GM12878 (cell line): Measurements from ENCODE around the gene EPN3. TPM values are rescaled to one million over a fixed set of nuclear protein-coding genes. Genes with fewer than 3 reads are reported as not detected.

Source experiments
- ATAC-seq: fragments of 200-7000 bp; cut with Tn5 transposase; 3 replicates; pipeline ENCODE4 v1.9.1; 2020; ENCODE audit warnings: mild to moderate bottlenecking, moderate library complexity
- BruUV-seq: library from RNA; stranded (reverse); fragments of 400-500 nt; replicated peaks from 2 replicates; lab custom pipeline; 2021; lab: Mats Ljungman, UMichigan
- CTCF ChIA-PET: fragments of 300-600 bp; sonication (Branson Sonifier 250); formaldehyde crosslinking; extraction: SDS; loops from one replicate; lab custom pipeline; 2021; ENCODE audit warnings: inconsistent platforms; lab: Yijun Ruan, JAX
- POLR2A ChIA-PET: fragments of 350-600 bp; formaldehyde crosslinking; extraction: SDS; loops from one replicate; lab custom pipeline; 2021; ENCODE audit warnings: inconsistent platforms; lab: Charles Lee
- RAD21 ChIA-PET: fragments of 300-600 bp; sonication (Branson Sonifier 250); formaldehyde crosslinking; loops from one replicate; lab custom pipeline; 2023; ENCODE audit warnings: antibody characterized with exemption; ENCODE audit not compliant: unreplicated experiment; lab: Charles Lee
- SMC1A ChIA-PET: fragments of 300-600 bp; sonication (Branson Sonifier 250); formaldehyde crosslinking; loops from one replicate; lab custom pipeline; 2023; ENCODE audit not compliant: unreplicated experiment, uncharacterized antibody; lab: Charles Lee
- DNase-seq: peaks from one replicate; pipeline ENCODE4 v3.0.0-alpha.2; 2011; ENCODE audit warnings: low read depth, low spot score
- FAIRE-seq: peaks from 3 replicates; lab custom pipeline; 2011; peaks lifted over from hg19 to GRCh38; lab: Jason Lieb, UNC
- H2AFZ ChIP-seq: 2 replicates; pipeline ENCODE4 v1.6.0; 2011; ENCODE audit warnings: low read depth, low read length, control low read depth; ENCODE audit not compliant: control insufficient read depth
- H3K27ac ChIP-seq: 2 replicates; pipeline ENCODE4 v1.5.1; 2011; ENCODE audit warnings: control low read depth; ENCODE audit not compliant: control insufficient read depth, insufficient read depth
- H3K27me3 ChIP-seq, 2 experiments: replicated peaks in 1 of 2; 2 replicates each; pipeline versions ENCODE4 v1.6.0 to v1.6.1; 2011; ENCODE audit warnings: low read length in 1 of 2; ENCODE audit not compliant: control insufficient read depth in 2 of 2, insufficient read depth in 2 of 2
- H3K36me3 ChIP-seq, 2 experiments: 2 replicates each; pipeline ENCODE4 v1.5.1; 2011; ENCODE audit warnings: low read length in 1 of 2; ENCODE audit not compliant: control insufficient read depth in 2 of 2, insufficient read depth in 2 of 2
- H3K4me1 ChIP-seq: 2 replicates; pipeline ENCODE4 v1.6.1; 2011; ENCODE audit warnings: mild to moderate bottlenecking, low read length, moderate library complexity, mixed read lengths; ENCODE audit not compliant: control insufficient read depth, insufficient read depth
- H3K4me2 ChIP-seq: 2 replicates; pipeline ENCODE4 v1.6.0; 2011; ENCODE audit warnings: control low read depth; ENCODE audit not compliant: control insufficient read depth, insufficient read depth
- H3K4me3 ChIP-seq: fragments of 200-600 bp; sonication (generic); 2 replicates; pipeline ENCODE4 v1.5.1; 2016
- H3K79me2 ChIP-seq: 2 replicates; pipeline ENCODE4 v1.6.0; 2011; ENCODE audit warnings: low read length; ENCODE audit not compliant: control insufficient read depth, insufficient read depth
- H3K9ac ChIP-seq: 2 replicates; pipeline ENCODE4 v1.8.0; 2011; ENCODE audit warnings: low read length, control low read depth, mixed read lengths; ENCODE audit not compliant: control insufficient read depth, insufficient read depth
- H3K9me3 ChIP-seq: replicated peaks from 3 replicates; pipeline ENCODE4 v1.5.1; 2011; ENCODE audit warnings: mild to moderate bottlenecking, low read length; ENCODE audit not compliant: control insufficient read depth, insufficient read depth
- H4K20me1 ChIP-seq: 2 replicates; pipeline ENCODE4 v1.6.0; 2011; ENCODE audit not compliant: control insufficient read depth, insufficient read depth
- BACH1 ChIP-seq: fragments of 450-650 bp; IDR thresholded peaks from 2 replicates; pipeline ENCODE4 v1.6.1; 2017; ENCODE audit warnings: mild to moderate bottlenecking, borderline replicate concordance
- CBX3 ChIP-seq: fragments of 200-600 bp; sonication (generic); IDR thresholded peaks from 2 replicates; pipeline ENCODE4 v1.6.1; 2016; ENCODE audit warnings: low read depth, borderline replicate concordance
- LARP7 ChIP-seq: fragments of 450-650 bp; IDR thresholded peaks from 2 replicates; pipeline ENCODE4 v1.6.1; 2017; ENCODE audit warnings: mild to moderate bottlenecking
- NRF1 ChIP-seq: conservative IDR thresholded peaks from 2 replicates; pipeline ENCODE4 v1.6.1; 2011; ENCODE audit warnings: mild to moderate bottlenecking, low read depth, low read length, improper control_type of control experiment
- RAD51 ChIP-seq: fragments of 450-650 bp; IDR thresholded peaks from 2 replicates; pipeline ENCODE4 v1.6.1; 2016; ENCODE audit warnings: moderate library complexity, mild to moderate bottlenecking, inconsistent platforms
- RB1 ChIP-seq: fragments of 450-650 bp; formaldehyde crosslinking; IDR thresholded peaks from 2 replicates; pipeline ENCODE4 v1.6.1; 2017; ENCODE audit warnings: mild to moderate bottlenecking, borderline replicate concordance
- SUZ12 ChIP-seq: fragments of 200-600 bp; sonication (generic); IDR thresholded peaks from one replicate; pipeline ENCODE4 v1.6.1; 2018; ENCODE audit warnings: antibody characterized with exemption, mild to moderate bottlenecking; ENCODE audit not compliant: unreplicated experiment
- TBL1XR1 ChIP-seq: IDR thresholded peaks from 2 replicates; pipeline ENCODE4 v1.6.1; 2012; ENCODE audit warnings: low read depth, low read length, improper control_type of control experiment
- WGBS: methylation state at CpG from one replicate; pipeline ENCODE4 v1.1.6; 2016; ENCODE audit warnings: low lambda C conversion rate; ENCODE audit not compliant: insufficient replicate concordance, insufficient coverage; ENCODE audit errors: missing lambda C conversion rate; 5-methylcytosine and 5-hydroxymethylcytosine counted together
- in situ Hi-C: fragments of 300-500 bp; cut with MboI; formaldehyde crosslinking; loops from 9 replicates; pipeline ENCODE4 v1.14.3; 2018; ENCODE audit warnings: mixed read lengths
- intact Hi-C: fragments of 100-400 bp; cut with micrococcal nuclease; formaldehyde crosslinking; loops from one replicate; pipeline ENCODE4 v1.14.2; 2022; ENCODE audit not compliant: unreplicated experiment
- polyA plus RNA-seq, 11 experiments: library from polyadenylated mRNA; depleted of rRNA in 4 of 11; unstranded in 6 of 11; stranded (reverse) in 5 of 11; fragments of >200 nt; fragmentation: Nextera tagmentation in 4 of 11; fragmentation: Illumina TruSeq in 1 of 11; extraction: Ambion mirVana in 4 of 11; extraction: Trizol in 1 of 11; gene quantifications; 1 replicate in 1 of 11; 2 replicates in 10 of 11; pipeline versions ENCODE4 v1.2.1 to v1.2.3, GENCODE V29; 2011 to 2016; ENCODE audit warnings: inconsistent platforms in 2 of 11, missing spikeins in 2 of 11, low read depth in 1 of 11
- total RNA-seq, 4 experiments: library from RNA; depleted of rRNA in 3 of 4; stranded (reverse); fragments of >200 nt in 3 of 4; fragmentation: Illumina TruSeq in 1 of 4; extraction: Trizol in 1 of 4; gene quantifications; 2 replicates each; pipeline versions ENCODE4 v1.2.1 to v1.2.3, GENCODE V29; 2013 to 2021
- TF ChIP-seq, protein P1 (sequence below): fragments of 450-650 bp; IDR thresholded peaks from 2 replicates; pipeline ENCODE4 v1.6.1; 2017; ENCODE audit warnings: borderline replicate concordance
- TF ChIP-seq, protein P2 (sequence below): fragments of 450-650 bp; IDR thresholded peaks from 2 replicates; pipeline ENCODE4 v1.6.1; 2016; ENCODE audit warnings: mild to moderate bottlenecking
- TF ChIP-seq, protein P3 (sequence below): IDR thresholded peaks from 2 replicates; pipeline ENCODE4 v1.6.1; 2012; ENCODE audit warnings: mild to moderate bottlenecking, low read depth, low read length

The EPN3 gene
- total and polyA plus RNA-seq, 10 of the 15 experiments (the other 5 are each of a cell fraction or from before 2014, with no cell fraction given), result 0.04 to 0.07 TPM; not detected in 8

DNA sequence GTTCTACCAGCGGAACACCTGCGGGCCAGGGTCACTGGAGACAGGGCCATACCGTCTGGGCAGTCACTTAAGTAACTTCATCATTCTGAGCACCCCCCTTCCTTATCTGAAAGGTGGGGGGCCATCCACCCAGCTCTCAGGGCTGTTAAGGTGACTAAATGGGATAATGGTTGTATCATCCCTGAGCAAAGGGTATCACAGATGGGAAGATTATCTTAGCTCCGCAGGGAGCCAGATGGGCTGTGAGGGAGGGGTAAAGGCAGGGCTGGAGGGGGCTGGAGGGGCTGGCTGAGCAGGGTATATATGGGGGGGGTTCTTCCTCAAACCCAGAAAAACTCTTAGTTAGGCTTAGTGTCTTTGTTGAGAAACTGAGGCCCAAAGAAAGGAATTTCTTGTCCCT is 25.1 kb downstream of the EPN3 start:
- H3K4me2 ChIP-seq, result no peak overlapping the region
- FAIRE-seq, result no peak
- TF ChIP-seq, protein P1, sequence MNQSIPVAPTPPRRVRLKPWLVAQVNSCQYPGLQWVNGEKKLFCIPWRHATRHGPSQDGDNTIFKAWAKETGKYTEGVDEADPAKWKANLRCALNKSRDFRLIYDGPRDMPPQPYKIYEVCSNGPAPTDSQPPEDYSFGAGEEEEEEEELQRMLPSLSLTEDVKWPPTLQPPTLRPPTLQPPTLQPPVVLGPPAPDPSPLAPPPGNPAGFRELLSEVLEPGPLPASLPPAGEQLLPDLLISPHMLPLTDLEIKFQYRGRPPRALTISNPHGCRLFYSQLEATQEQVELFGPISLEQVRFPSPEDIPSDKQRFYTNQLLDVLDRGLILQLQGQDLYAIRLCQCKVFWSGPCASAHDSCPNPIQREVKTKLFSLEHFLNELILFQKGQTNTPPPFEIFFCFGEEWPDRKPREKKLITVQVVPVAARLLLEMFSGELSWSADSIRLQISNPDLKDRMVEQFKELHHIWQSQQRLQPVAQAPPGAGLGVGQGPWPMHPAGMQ, result no peak
- TF ChIP-seq NRF1 (no peak), RB1 (no peak), BACH1 (no peak), RAD51 (no peak), LARP7 (no peak), CBX3 (no peak), TBL1XR1 (no peak), SUZ12 (no peak)
- TF ChIP-seq, protein P2, sequence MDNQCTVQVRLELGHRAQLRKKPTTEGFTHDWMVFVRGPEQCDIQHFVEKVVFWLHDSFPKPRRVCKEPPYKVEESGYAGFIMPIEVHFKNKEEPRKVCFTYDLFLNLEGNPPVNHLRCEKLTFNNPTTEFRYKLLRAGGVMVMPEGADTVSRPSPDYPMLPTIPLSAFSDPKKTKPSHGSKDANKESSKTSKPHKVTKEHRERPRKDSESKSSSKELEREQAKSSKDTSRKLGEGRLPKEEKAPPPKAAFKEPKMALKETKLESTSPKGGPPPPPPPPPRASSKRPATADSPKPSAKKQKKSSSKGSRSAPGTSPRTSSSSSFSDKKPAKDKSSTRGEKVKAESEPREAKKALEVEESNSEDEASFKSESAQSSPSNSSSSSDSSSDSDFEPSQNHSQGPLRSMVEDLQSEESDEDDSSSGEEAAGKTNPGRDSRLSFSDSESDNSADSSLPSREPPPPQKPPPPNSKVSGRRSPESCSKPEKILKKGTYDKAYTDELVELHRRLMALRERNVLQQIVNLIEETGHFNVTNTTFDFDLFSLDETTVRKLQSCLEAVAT, result no peak
- TF ChIP-seq, protein P3, sequence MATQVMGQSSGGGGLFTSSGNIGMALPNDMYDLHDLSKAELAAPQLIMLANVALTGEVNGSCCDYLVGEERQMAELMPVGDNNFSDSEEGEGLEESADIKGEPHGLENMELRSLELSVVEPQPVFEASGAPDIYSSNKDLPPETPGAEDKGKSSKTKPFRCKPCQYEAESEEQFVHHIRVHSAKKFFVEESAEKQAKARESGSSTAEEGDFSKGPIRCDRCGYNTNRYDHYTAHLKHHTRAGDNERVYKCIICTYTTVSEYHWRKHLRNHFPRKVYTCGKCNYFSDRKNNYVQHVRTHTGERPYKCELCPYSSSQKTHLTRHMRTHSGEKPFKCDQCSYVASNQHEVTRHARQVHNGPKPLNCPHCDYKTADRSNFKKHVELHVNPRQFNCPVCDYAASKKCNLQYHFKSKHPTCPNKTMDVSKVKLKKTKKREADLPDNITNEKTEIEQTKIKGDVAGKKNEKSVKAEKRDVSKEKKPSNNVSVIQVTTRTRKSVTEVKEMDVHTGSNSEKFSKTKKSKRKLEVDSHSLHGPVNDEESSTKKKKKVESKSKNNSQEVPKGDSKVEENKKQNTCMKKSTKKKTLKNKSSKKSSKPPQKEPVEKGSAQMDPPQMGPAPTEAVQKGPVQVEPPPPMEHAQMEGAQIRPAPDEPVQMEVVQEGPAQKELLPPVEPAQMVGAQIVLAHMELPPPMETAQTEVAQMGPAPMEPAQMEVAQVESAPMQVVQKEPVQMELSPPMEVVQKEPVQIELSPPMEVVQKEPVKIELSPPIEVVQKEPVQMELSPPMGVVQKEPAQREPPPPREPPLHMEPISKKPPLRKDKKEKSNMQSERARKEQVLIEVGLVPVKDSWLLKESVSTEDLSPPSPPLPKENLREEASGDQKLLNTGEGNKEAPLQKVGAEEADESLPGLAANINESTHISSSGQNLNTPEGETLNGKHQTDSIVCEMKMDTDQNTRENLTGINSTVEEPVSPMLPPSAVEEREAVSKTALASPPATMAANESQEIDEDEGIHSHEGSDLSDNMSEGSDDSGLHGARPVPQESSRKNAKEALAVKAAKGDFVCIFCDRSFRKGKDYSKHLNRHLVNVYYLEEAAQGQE, result no peak
- H3K9ac ChIP-seq, result no peak overlapping the region
- BruUV-seq, result no TSS peak
- CTCF ChIA-PET, result no interaction called here
- H3K9me3 ChIP-seq, result no peaks in the 10 kb centered on the region
- H3K27ac ChIP-seq, result no peak overlapping the region
- ATAC-seq, result no peak
- no peaks in the 10 kb centered on the region for H3K36me3 ChIP-seq
- RAD21 ChIA-PET, result no interaction called here
- 86% methylated on average over 4 of the region's 4 CpGs for WGBS
- H2AFZ ChIP-seq, result no peak overlapping the region
- H3K4me1 ChIP-seq, result peaks cover 14% of the 10 kb centered on the region; the same call in 1 of the 2 replicates
- no peak for DNase-seq
- intact Hi-C loops (no loop called here), in situ Hi-C loops (no loop called here)
- H3K79me2 ChIP-seq, result no peaks in the 10 kb centered on the region
- SMC1A ChIA-PET, result no interaction called here
- peaks cover 16 to 18% of the 10 kb centered on the region in 2 experiments for H3K27me3 ChIP-seq
- H3K4me3 ChIP-seq, result no peak overlapping the region
- H4K20me1 ChIP-seq, result no peaks in the 10 kb centered on the region
- POLR2A ChIA-PET, result no interaction called here
